NCI-H748 (cell line): ENCODE results near the gene NTHL1.

Source experiments
- DNase-seq: peaks from one replicate; lab custom pipeline; 2025; ENCODE audit not compliant: unreplicated experiment; lab: John Stamatoyannopoulos, UW

Gene NTHL1

GRCh38 chr16:2084895-2085625 is 37.4 kb upstream of the NTHL1 start:
- DNase-seq, result no peak

- DNase-seq, result no peak
Measured at GRCh38 chr16:2083876-2084780, 36.5 kb upstream of the NTHL1 start.

GRCh38 chr16:2083409-2083808 is 35.8 kb upstream of the NTHL1 start:
- no peak for DNase-seq

- no peak for DNase-seq
Measured at GRCh38 chr16:2082983-2083364, 35.3 kb upstream of the NTHL1 start.

- no peak for DNase-seq
Measured at GRCh38 chr16:2082171-2082982, 34.7 kb upstream of the NTHL1 start.

GRCh38 chr16:2081201-2082084 is 33.8 kb upstream of the NTHL1 start:
- DNase-seq, result no peak

GRCh38 chr16:2079991-2080390 is 32.4 kb upstream of the NTHL1 start:
- DNase-seq, result no peak

GRCh38 chr16:2079311-2079800 is 31.7 kb upstream of the NTHL1 start:
- no peak for DNase-seq

GRCh38 chr16:2078691-2079090 is 31.1 kb upstream of the NTHL1 start:
- DNase-seq, result no peak

GRCh38 chr16:2078096-2078495 is 30.5 kb upstream of the NTHL1 start:
- no peak for DNase-seq

GRCh38 chr16:2077696-2078095 is 30.1 kb upstream of the NTHL1 start:
- DNase-seq, result no peak

GRCh38 chr16:2077016-2077415 is 29.4 kb upstream of the NTHL1 start:
- no peak for DNase-seq

GRCh38 chr16:2076072-2076865 is 28.6 kb upstream of the NTHL1 start:
- no peak for DNase-seq

- DNase-seq, result no peak
Measured at GRCh38 chr16:2075631-2076030, 28.0 kb upstream of the NTHL1 start.

GRCh38 chr16:2074071-2074470 is 26.4 kb upstream of the NTHL1 start:
- DNase-seq, result no peak

- DNase-seq, result no peak
Measured at GRCh38 chr16:2072926-2073325, 25.3 kb upstream of the NTHL1 start.

- DNase-seq, result no peak
Measured at GRCh38 chr16:2071454-2072202, 24.0 kb upstream of the NTHL1 start.

GRCh38 chr16:2070576-2071453 is 23.2 kb upstream of the NTHL1 start:
- DNase-seq, result no peak
